ENCODE data around the gene TTN.
"Not testable (repeated sequence)": the region's sequence is repeated elsewhere in the genome, so short reads cannot be mapped to it uniquely, and the experiment has no call there.

TTN gene

GRCh38 chr2:178658480-178658879 is 148.7 kb downstream of the TTN start:
- not testable (repeated sequence) for H3K4me1 ChIP-seq (ENCODE audit: control insufficient read depth, insufficient read depth, low read length); H3K9ac ChIP-seq (ENCODE audit: low read length); H3K4me3 ChIP-seq (ENCODE audit: low read depth, low read length); H3K27ac ChIP-seq (ENCODE audit: low read depth, low read length); H3K27me3 ChIP-seq (ENCODE audit: control insufficient read depth, insufficient read depth, low read length); H3K36me3 ChIP-seq (ENCODE audit: control insufficient read depth, insufficient read depth, low read length); H3K9me3 ChIP-seq (ENCODE audit: control insufficient read depth, insufficient read depth, low read depth, low read length)

- H3K4me3 ChIP-seq (ENCODE audit: low read depth, low read length): no peak overlapping the region
- no peaks in the 10 kb centered on the region for H3K36me3 ChIP-seq (ENCODE audit: control insufficient read depth, insufficient read depth, low read length)
- no peaks in the 10 kb centered on the region for H3K4me1 ChIP-seq (ENCODE audit: control insufficient read depth, insufficient read depth, low read length)
These were observed 156.7 kb downstream of the TTN start for GRCh38 chr2:178650554-178650953.

GRCh38 chr2:178644919-178645318 is 162.3 kb downstream of the TTN start:
- Histone ChIP-seq H3K9ac (ENCODE audit: low read length) (no peak overlapping the region), H3K27ac (ENCODE audit: low read depth, low read length) (no peak overlapping the region), H3K4me1 (ENCODE audit: control insufficient read depth, insufficient read depth, low read length) (peaks cover 2% of the 10 kb centered on the region; the same call in 1 of the 2 replicates), H3K36me3 (ENCODE audit: control insufficient read depth, insufficient read depth, low read length) (no peaks in the 10 kb centered on the region), H3K9me3 (ENCODE audit: control insufficient read depth, insufficient read depth, low read depth, low read length) (no peaks in the 10 kb centered on the region), H3K4me3 (ENCODE audit: low read depth, low read length) (no peak overlapping the region), H3K27me3 (ENCODE audit: control insufficient read depth, insufficient read depth, low read length) (no peaks in the 10 kb centered on the region)

More at GRCh38 chr2:178650554-178650953, 156.7 kb downstream of the TTN start:
- Histone ChIP-seq H3K27ac (ENCODE audit: low read depth, low read length) (no peak overlapping the region), H3K9ac (ENCODE audit: low read length) (no peak overlapping the region), H3K9me3 (ENCODE audit: control insufficient read depth, insufficient read depth, low read depth, low read length) (no peaks in the 10 kb centered on the region), H3K27me3 (ENCODE audit: control insufficient read depth, insufficient read depth, low read length) (no peaks in the 10 kb centered on the region)

- H3K4me1 ChIP-seq (ENCODE audit: control insufficient read depth, insufficient read depth, low read length): peaks cover 2% of the 10 kb centered on the region; the same call in 1 of the 2 replicates
These were observed 165.7 kb downstream of the TTN start for GRCh38 chr2:178641498-178641897.

GRCh38 chr2:178635897-178636296 is 171.3 kb downstream of the TTN start:
- H3K4me1 ChIP-seq (ENCODE audit: control insufficient read depth, insufficient read depth, low read length): no peaks in the 10 kb centered on the region; the same call in 1 of the 2 replicates
- H3K27ac ChIP-seq (ENCODE audit: low read depth, low read length): no peak overlapping the region
- no peaks in the 10 kb centered on the region for H3K27me3 ChIP-seq (ENCODE audit: control insufficient read depth, insufficient read depth, low read length)
- H3K4me3 ChIP-seq (ENCODE audit: low read depth, low read length): no peak overlapping the region
- no peaks in the 10 kb centered on the region for H3K9me3 ChIP-seq (ENCODE audit: control insufficient read depth, insufficient read depth, low read depth, low read length)
- H3K9ac ChIP-seq (ENCODE audit: low read length): no peak overlapping the region
- H3K36me3 ChIP-seq (ENCODE audit: control insufficient read depth, insufficient read depth, low read length): 0 out of 2 replicates have a peak, but pooled peaks cover 6% of the 10 kb centered on the region

More at GRCh38 chr2:178641498-178641897, 165.7 kb downstream of the TTN start:
- Histone ChIP-seq H3K9me3 (ENCODE audit: control insufficient read depth, insufficient read depth, low read depth, low read length) (no peaks in the 10 kb centered on the region), H3K27ac (ENCODE audit: low read depth, low read length) (no peak overlapping the region), H3K27me3 (ENCODE audit: control insufficient read depth, insufficient read depth, low read length) (no peaks in the 10 kb centered on the region), H3K9ac (ENCODE audit: low read length) (no peak overlapping the region), H3K36me3 (ENCODE audit: control insufficient read depth, insufficient read depth, low read length) (no peaks in the 10 kb centered on the region), H3K4me3 (ENCODE audit: low read depth, low read length) (no peak overlapping the region)

- Histone ChIP-seq H3K27ac (ENCODE audit: low read depth, low read length) (no peak overlapping the region), H3K36me3 (ENCODE audit: control insufficient read depth, insufficient read depth, low read length) (0 out of 2 replicates have a peak, but pooled peaks cover 6% of the 10 kb centered on the region), H3K9ac (ENCODE audit: low read length) (no peak overlapping the region), H3K27me3 (ENCODE audit: control insufficient read depth, insufficient read depth, low read length) (no peaks in the 10 kb centered on the region), H3K4me3 (ENCODE audit: low read depth, low read length) (no peak overlapping the region), H3K4me1 (ENCODE audit: control insufficient read depth, insufficient read depth, low read length) (no peaks in the 10 kb centered on the region; the same call in 1 of the 2 replicates), H3K9me3 (ENCODE audit: control insufficient read depth, insufficient read depth, low read depth, low read length) (no peaks in the 10 kb centered on the region)
These were observed 174.5 kb downstream of the TTN start for GRCh38 chr2:178632729-178633128.

- H3K36me3 ChIP-seq (ENCODE audit: control insufficient read depth, insufficient read depth, low read length): 0 out of 2 replicates have a peak, but pooled peaks cover 6% of the 10 kb centered on the region
- H3K4me3 ChIP-seq (ENCODE audit: low read depth, low read length): no peak overlapping the region
- H3K9me3 ChIP-seq (ENCODE audit: control insufficient read depth, insufficient read depth, low read depth, low read length): no peaks in the 10 kb centered on the region
- H3K9ac ChIP-seq (ENCODE audit: low read length): no peak overlapping the region
- no peaks in the 10 kb centered on the region for H3K27me3 ChIP-seq (ENCODE audit: control insufficient read depth, insufficient read depth, low read length)
- H3K27ac ChIP-seq (ENCODE audit: low read depth, low read length): no peak overlapping the region
- H3K4me1 ChIP-seq (ENCODE audit: control insufficient read depth, insufficient read depth, low read length): no peaks in the 10 kb centered on the region; the same call in 1 of the 2 replicates
These were observed 176.6 kb downstream of the TTN start for GRCh38 chr2:178630581-178630980.

GRCh38 chr2:178629463-178629862 is 177.8 kb downstream of the TTN start:
- no peak overlapping the region for H3K27ac ChIP-seq (ENCODE audit: low read depth, low read length)
- H3K27me3 ChIP-seq (ENCODE audit: control insufficient read depth, insufficient read depth, low read length): no peaks in the 10 kb centered on the region
- H3K4me1 ChIP-seq (ENCODE audit: control insufficient read depth, insufficient read depth, low read length): no peaks in the 10 kb centered on the region; the same call in 1 of the 2 replicates
- H3K4me3 ChIP-seq (ENCODE audit: low read depth, low read length): no peak overlapping the region
- H3K9me3 ChIP-seq (ENCODE audit: control insufficient read depth, insufficient read depth, low read depth, low read length): no peaks in the 10 kb centered on the region
- H3K36me3 ChIP-seq (ENCODE audit: control insufficient read depth, insufficient read depth, low read length): 0 out of 2 replicates have a peak, but pooled peaks cover 6% of the 10 kb centered on the region
- no peak overlapping the region for H3K9ac ChIP-seq (ENCODE audit: low read length)

GRCh38 chr2:178628605-178629004 is 178.6 kb downstream of the TTN start:
- Histone ChIP-seq H3K9me3 (ENCODE audit: control insufficient read depth, insufficient read depth, low read depth, low read length) (no peaks in the 10 kb centered on the region), H3K4me3 (ENCODE audit: low read depth, low read length) (no peak overlapping the region), H3K9ac (ENCODE audit: low read length) (no peak overlapping the region), H3K27ac (ENCODE audit: low read depth, low read length) (no peak overlapping the region), H3K27me3 (ENCODE audit: control insufficient read depth, insufficient read depth, low read length) (no peaks in the 10 kb centered on the region), H3K4me1 (ENCODE audit: control insufficient read depth, insufficient read depth, low read length) (no peaks in the 10 kb centered on the region; the same call in 1 of the 2 replicates), H3K36me3 (ENCODE audit: control insufficient read depth, insufficient read depth, low read length) (0 out of 2 replicates have a peak, but pooled peaks cover 6% of the 10 kb centered on the region)

- H3K9me3 ChIP-seq (ENCODE audit: control insufficient read depth, insufficient read depth, low read depth, low read length): no peaks in the 10 kb centered on the region
- no peak overlapping the region for H3K9ac ChIP-seq (ENCODE audit: low read length)
- H3K4me1 ChIP-seq (ENCODE audit: control insufficient read depth, insufficient read depth, low read length): no peaks in the 10 kb centered on the region; the same call in 1 of the 2 replicates
- no peak overlapping the region for H3K27ac ChIP-seq (ENCODE audit: low read depth, low read length)
- H3K36me3 ChIP-seq (ENCODE audit: control insufficient read depth, insufficient read depth, low read length): 0 out of 2 replicates have a peak, but pooled peaks cover under 1% of the 10 kb centered on the region
- no peaks in the 10 kb centered on the region for H3K27me3 ChIP-seq (ENCODE audit: control insufficient read depth, insufficient read depth, low read length)
- no peak overlapping the region for H3K4me3 ChIP-seq (ENCODE audit: low read depth, low read length)
These were observed 179.8 kb downstream of the TTN start for GRCh38 chr2:178627401-178627800.

- Histone ChIP-seq H3K9me3 (ENCODE audit: control insufficient read depth, insufficient read depth, low read depth, low read length) (no peaks in the 10 kb centered on the region), H3K9ac (ENCODE audit: low read length) (no peak overlapping the region), H3K27me3 (ENCODE audit: control insufficient read depth, insufficient read depth, low read length) (no peaks in the 10 kb centered on the region), H3K4me3 (ENCODE audit: low read depth, low read length) (no peak overlapping the region), H3K36me3 (ENCODE audit: control insufficient read depth, insufficient read depth, low read length) (peaks cover 10% of the 10 kb centered on the region; the same call in 1 of the 2 replicates), H3K27ac (ENCODE audit: low read depth, low read length) (no peak overlapping the region), H3K4me1 (ENCODE audit: control insufficient read depth, insufficient read depth, low read length) (no peaks in the 10 kb centered on the region)
These were observed 191.3 kb downstream of the TTN start for GRCh38 chr2:178615969-178616368.
